IMR-90 (cell line): ENCODE measurements around the gene ZXDC. TPM values are rescaled to one million over a fixed set of nuclear protein-coding genes. Genes with fewer than 3 reads are reported as not detected.

Experiments used
- ATAC-seq: fragments of 200-7000 bp; cut with Tn5 transposase; 2 replicates; pipeline ENCODE4 v1.9.1; 2020; ENCODE audit warnings: low read depth, mild to moderate bottlenecking, moderate library complexity
- BruUV-seq: library from RNA; stranded (reverse); fragments of 400-500 nt; replicated peaks from 2 replicates; lab custom pipeline; 2021; lab: Mats Ljungman, UMichigan
- CTCF ChIA-PET: fragments of 300-600 bp; formaldehyde crosslinking; extraction: SDS; loops from one replicate; lab custom pipeline; 2021; ENCODE audit warnings: antibody characterized with exemption; lab: Yijun Ruan, JAX
- POLR2A ChIA-PET: fragments of 300-600 bp; sonication (Branson Sonifier 250); formaldehyde crosslinking; loops from one replicate; lab custom pipeline; 2022; ENCODE audit warnings: antibody characterized with exemption; ENCODE audit not compliant: unreplicated experiment; lab: Charles Lee
- DNase-seq: peaks from one replicate; pipeline ENCODE4 v3.0.0; 2013
- H2AFZ ChIP-seq: replicated peaks from 2 replicates; pipeline ENCODE3; 2013; ENCODE audit warnings: low read length, mild to moderate bottlenecking; ENCODE audit not compliant: poor library complexity
- H2AK5ac ChIP-seq: 2 replicates; pipeline ENCODE4 v1.6.1; 2013; ENCODE audit warnings: low read depth, low read length, inconsistent platforms
- H2AK9ac ChIP-seq: replicated peaks from 2 replicates; pipeline ENCODE3; 2013; ENCODE audit warnings: mild to moderate bottlenecking, low read depth, low read length, moderate library complexity; ENCODE audit not compliant: poor library complexity
- H2BK120ac ChIP-seq: 2 replicates; pipeline ENCODE4 v1.6.1; 2013; ENCODE audit warnings: low read depth, low read length, inconsistent platforms
- H2BK15ac ChIP-seq: 3 replicates; pipeline ENCODE4 v1.6.1; 2013; ENCODE audit warnings: low read depth, low read length, inconsistent platforms
- H2BK20ac ChIP-seq: 2 replicates; pipeline ENCODE4 v1.6.1; 2013; ENCODE audit warnings: low read depth, mild to moderate bottlenecking, inconsistent platforms, low read length, moderate library complexity
- H2BK5ac ChIP-seq: 2 replicates; pipeline ENCODE4 v1.6.1; 2013; ENCODE audit warnings: mild to moderate bottlenecking, low read depth, low read length, inconsistent platforms; ENCODE audit not compliant: poor library complexity, severe bottlenecking
- H3K14ac ChIP-seq: replicated peaks from 2 replicates; pipeline ENCODE4 v1.6.1; 2013; ENCODE audit warnings: low read depth, low read length, inconsistent platforms
- H3K18ac ChIP-seq: 2 replicates; pipeline ENCODE4 v1.6.1; 2013; ENCODE audit warnings: low read depth, low read length, control low read depth
- H3K23ac ChIP-seq: 2 replicates; pipeline ENCODE4 v1.6.1; 2013; ENCODE audit warnings: low read depth, low read length, inconsistent platforms
- H3K27ac ChIP-seq: 2 replicates; pipeline ENCODE4 v1.5.1; 2013; ENCODE audit warnings: mild to moderate bottlenecking, control low read depth, low read length; ENCODE audit not compliant: insufficient read depth
- H3K27me3 ChIP-seq: 2 replicates; pipeline ENCODE4 v1.6.1; 2013; ENCODE audit warnings: low read length; ENCODE audit not compliant: control insufficient read depth, insufficient read depth
- H3K36me3 ChIP-seq: 2 replicates; pipeline ENCODE4 v1.6.1; 2013; ENCODE audit warnings: low read length, mixed read lengths; ENCODE audit not compliant: control insufficient read depth, insufficient read depth
- H3K4ac ChIP-seq: 2 replicates; pipeline ENCODE4 v1.6.1; 2013; ENCODE audit warnings: low read depth, low read length, inconsistent platforms
- H3K4me1 ChIP-seq: 2 replicates; pipeline ENCODE4 v1.6.1; 2013; ENCODE audit warnings: low read length, mixed read lengths; ENCODE audit not compliant: control insufficient read depth, insufficient read depth
- H3K4me2 ChIP-seq: 2 replicates; pipeline ENCODE4 v1.6.1; 2013; ENCODE audit warnings: low read depth, mild to moderate bottlenecking, control low read depth, low read length, moderate library complexity
- H3K4me3 ChIP-seq: 2 replicates; pipeline ENCODE4 v1.5.1; 2013; ENCODE audit warnings: low read depth, mild to moderate bottlenecking, control low read depth, low read length, moderate library complexity; ENCODE audit not compliant: insufficient read depth
- H3K56ac ChIP-seq: 2 replicates; pipeline ENCODE4 v1.6.1; 2013; ENCODE audit warnings: low read length, inconsistent platforms; ENCODE audit not compliant: insufficient read depth; ENCODE audit errors: extremely low read depth
- H3K79me1 ChIP-seq, 2 experiments: 2 replicates each; pipeline ENCODE4 v1.6.1; 2013; ENCODE audit warnings: low read length in 2 of 2, inconsistent platforms in 1 of 2, low read depth in 1 of 2
- H3K9ac ChIP-seq: 2 replicates; pipeline ENCODE4 v1.6.1; 2013; ENCODE audit warnings: low read depth, low read length, control low read depth
- H3K9me1 ChIP-seq: 2 replicates; pipeline ENCODE4 v1.6.1; 2013; ENCODE audit warnings: low read length, inconsistent platforms; ENCODE audit not compliant: insufficient read depth
- H3K9me3 ChIP-seq: 2 replicates; pipeline ENCODE4 v1.6.1; 2013; ENCODE audit warnings: low read length; ENCODE audit not compliant: control insufficient read depth, insufficient read depth
- H4K20me1 ChIP-seq: 2 replicates; pipeline ENCODE4 v1.6.1; 2013; ENCODE audit warnings: low read length, inconsistent platforms; ENCODE audit not compliant: insufficient read depth
- H4K5ac ChIP-seq: 2 replicates; pipeline ENCODE4 v1.6.1; 2013; ENCODE audit warnings: mild to moderate bottlenecking, low read depth, low read length, control low read depth
- H4K8ac ChIP-seq, 2 experiments: 2 replicates each; pipeline ENCODE4 v1.6.1; 2013; ENCODE audit warnings: low read depth in 2 of 2, low read length in 2 of 2, control low read depth in 1 of 2, inconsistent platforms in 1 of 2
- H4K91ac ChIP-seq: 2 replicates; pipeline ENCODE4 v1.6.1; 2013; ENCODE audit warnings: low read depth, low read length, inconsistent platforms; ENCODE audit not compliant: insufficient read depth
- BHLHE40 ChIP-seq: fragments of 150-350 bp; IDR thresholded peaks from 2 replicates; pipeline ENCODE4 v1.6.1; 2016; ENCODE audit warnings: mild to moderate bottlenecking, low read depth, low read length
- CEBPB ChIP-seq: IDR thresholded peaks from 2 replicates; pipeline ENCODE4 v1.6.1; 2012; ENCODE audit warnings: low read depth, low read length, improper control_type of control experiment
- CHD1 ChIP-seq: IDR thresholded peaks from 2 replicates; pipeline ENCODE4 v1.6.1; 2012; ENCODE audit warnings: low read depth, low read length, improper control_type of control experiment
- CTCF ChIP-seq: conservative IDR thresholded peaks from 2 replicates; pipeline ENCODE4 v1.5.1; 2012; ENCODE audit warnings: mild to moderate bottlenecking, low read depth, low read length, improper control_type of control experiment
- ELK1 ChIP-seq: fragments of 150-350 bp; IDR thresholded peaks from 2 replicates; pipeline ENCODE4 v1.6.1; 2016; ENCODE audit warnings: low read depth, mild to moderate bottlenecking, low read length, moderate library complexity, borderline replicate concordance
- FOS ChIP-seq: fragments of 150-350 bp; IDR thresholded peaks from 2 replicates; pipeline ENCODE4 v1.6.1; 2016; ENCODE audit warnings: low read depth, low read length
- MAFK ChIP-seq: IDR thresholded peaks from 2 replicates; pipeline ENCODE4 v1.6.1; 2012; ENCODE audit warnings: low read depth, low read length, improper control_type of control experiment
- MAZ ChIP-seq: IDR thresholded peaks from 2 replicates; pipeline ENCODE4 v1.6.1; 2012; ENCODE audit warnings: low read depth, mild to moderate bottlenecking, low read length, improper control_type of control experiment, moderate library complexity, borderline replicate concordance
- MXI1 ChIP-seq: IDR thresholded peaks from 2 replicates; pipeline ENCODE4 v1.6.1; 2012; ENCODE audit warnings: low read depth, mild to moderate bottlenecking, low read length, moderate library complexity, borderline replicate concordance
- NFE2L2 ChIP-seq: fragments of 150-350 bp; IDR thresholded peaks from 2 replicates; pipeline ENCODE4 v1.6.1; 2016; ENCODE audit warnings: low read depth, mild to moderate bottlenecking, low read length
- POLR2A ChIP-seq: IDR thresholded peaks from 2 replicates; pipeline ENCODE4 v1.6.1; 2012; ENCODE audit warnings: mild to moderate bottlenecking, low read depth, low read length
- RAD21 ChIP-seq: IDR thresholded peaks from 2 replicates; pipeline ENCODE4 v1.6.1; 2012; ENCODE audit warnings: low read length, improper control_type of control experiment
- RCOR1 ChIP-seq: IDR thresholded peaks from 2 replicates; pipeline ENCODE4 v1.6.1; 2012; ENCODE audit warnings: mild to moderate bottlenecking, low read length, improper control_type of control experiment; ENCODE audit not compliant: insufficient replicate concordance
- RFX5 ChIP-seq: IDR thresholded peaks from 2 replicates; pipeline ENCODE4 v1.8.0; 2012; ENCODE audit warnings: low read depth, mild to moderate bottlenecking, low read length, moderate library complexity
- SMC3 ChIP-seq: fragments of 150-350 bp; IDR thresholded peaks from 2 replicates; pipeline ENCODE4 v1.6.1; 2016; ENCODE audit warnings: low read depth, mild to moderate bottlenecking, antibody characterized with exemption, low read length, moderate library complexity
- USF2 ChIP-seq: fragments of 150-350 bp; IDR thresholded peaks from 2 replicates; pipeline ENCODE4 v1.6.1; 2017; ENCODE audit warnings: mild to moderate bottlenecking, antibody characterized with exemption, low read length, low read depth
- WGBS, 2 experiments: methylation state at CpG; one replicate each; pipeline versions ENCODE4 v1.1.5 to v1.1.7; 2013; ENCODE audit warnings: missing lambda C conversion rate in 2 of 2; ENCODE audit not compliant: insufficient read length in 1 of 2; ENCODE audit errors: extremely low coverage in 2 of 2; 5-methylcytosine and 5-hydroxymethylcytosine counted together
- dilution Hi-C: fragments of 300-500 bp; cut with HindIII; formaldehyde crosslinking; loops from one replicate; pipeline ENCODE4 v1.14.3; 2018; ENCODE audit warnings: low sequenced_read_pairs; ENCODE audit not compliant: unreplicated experiment
- in situ Hi-C: fragments of 300-500 bp; cut with MboI; formaldehyde crosslinking; loops from 3 replicates; pipeline ENCODE4 v1.14.3; 2019; ENCODE audit warnings: low sequenced_read_pairs, inconsistent platforms, mixed read lengths
- intact Hi-C: fragments of 100-400 bp; cut with micrococcal nuclease; formaldehyde crosslinking; loops from 2 replicates; pipeline ENCODE4 v1.10.0; 2022
- polyA plus RNA-seq, 3 experiments: library from polyadenylated mRNA; depleted of rRNA; stranded (reverse); fragments of >200 nt; gene quantifications; 2 replicates each; pipeline ENCODE4 v1.2.3, GENCODE V29; 2012; ENCODE audit warnings: low replicate concordance in 1 of 3
- total RNA-seq: library from RNA; depleted of rRNA; stranded (reverse); fragments of >200 nt; gene quantifications from 2 replicates; pipeline ENCODE4 v1.2.3, GENCODE V29; 2012

The ZXDC gene
- total and polyA plus RNA-seq, 2 of the 4 experiments (the other 2 are of a cell fraction), result 11.5 to 14.3 TPM

- Histone ChIP-seq H3K18ac (no peak overlapping the region), H3K4me2 (no peak overlapping the region), H3K9ac (no peak overlapping the region), H3K27ac (no peak overlapping the region), H3K4ac (no peak overlapping the region), H4K5ac (no peak overlapping the region), H2BK20ac (no peak overlapping the region), H3K9me1 (no peaks in the 10 kb centered on the region), H2AK9ac (no peak overlapping the region), H2BK15ac (no peak overlapping the region), H3K79me1 (no peaks in the 10 kb centered on the region), H2BK120ac (no peak overlapping the region), H2AK5ac (no peak overlapping the region), H4K91ac (no peak overlapping the region), H3K9me3 (no peaks in the 10 kb centered on the region), H3K27me3 (peaks cover 30% of the 10 kb centered on the region; the same call in 1 of the 2 replicates), H4K20me1 (no peaks in the 10 kb centered on the region), H3K56ac (no peak overlapping the region), H3K4me3 (no peak overlapping the region), H2BK5ac (no peak overlapping the region), H3K14ac (no peak overlapping the region), H3K23ac (no peak overlapping the region), H3K4me1 (no peaks in the 10 kb centered on the region), H2AFZ (no peak overlapping the region), H3K36me3 (no peaks in the 10 kb centered on the region), H4K8ac (no peak overlapping the region)
- 75% methylated on average over 5 of the region's 7 CpGs; no CpG with 5 or more reads in 1 of the 2 experiments for WGBS, 2 experiments
- in situ Hi-C loops (no loop called here), intact Hi-C loops (no loop called here), dilution Hi-C loops (no loop called here)
- no peak for ATAC-seq
- no TSS peak for BruUV-seq
- DNase-seq, result no peak
- TF ChIP-seq RFX5 (no peak), MAZ (no peak), CHD1 (no peak), MXI1 (no peak), SMC3 (no peak), ELK1 (no peak), BHLHE40 (no peak), CTCF (no peak), CEBPB (no peak), POLR2A (no peak), MAFK (no peak), RAD21 (no peak), FOS (no peak), RCOR1 (no peak), USF2 (no peak), NFE2L2 (no peak)
- ChIA-PET CTCF (interaction anchor here (0.8 kb wide), 1 partner anchor 11 kb away, joined by 3 read pairs; no protein-coding TSS in a partner anchor), POLR2A (no interaction called here)
Observed at GRCh38 chr3:126512026-126512425, 36.3 kb upstream of the ZXDC start.
